K562 (cell line): ENCODE measurements around the gene ARID3C. TPM values are rescaled to one million over a fixed set of nuclear protein-coding genes. Genes with fewer than 3 reads are reported as not detected.

ENCODE experiments used
- ATAC-seq: fragments of 200-7000 bp; cut with Tn5 transposase; 3 replicates; pipeline ENCODE4 v1.9.1; 2020; ENCODE audit warnings: moderate library complexity
- BruUV-seq: library from RNA; stranded (reverse); fragments of 400-500 nt; replicated peaks from 2 replicates; lab custom pipeline; 2021; lab: Mats Ljungman, UMichigan
- CTCF ChIA-PET: fragments of 300-600 bp; formaldehyde crosslinking; extraction: SDS; loops from one replicate; lab custom pipeline; 2021; ENCODE audit warnings: low intra/inter-chr PET ratio; lab: Yijun Ruan, JAX
- POLR2A ChIA-PET: fragments of 300-600, 350-650 bp; sonication (Branson Sonifier 250); formaldehyde crosslinking; extraction: SDS; loops from one replicate; lab custom pipeline; 2021; ENCODE audit warnings: antibody characterized with exemption, inconsistent platforms; lab: Yijun Ruan, JAX
- DNase-seq, 4 experiments: peaks; one replicate each; pipeline versions ENCODE4 v3.0.0 to v3.0.0-alpha.2; 2011 to 2018; ENCODE audit warnings: low spot score in 3 of 4, mixed read lengths in 3 of 4; ENCODE audit errors: extremely low read depth in 1 of 4
- FAIRE-seq: peaks from 2 replicates; lab custom pipeline; 2011; peaks lifted over from hg19 to GRCh38; lab: Jason Lieb, UNC
- H2AFZ ChIP-seq: 2 replicates; pipeline ENCODE4 v1.6.0; 2011; ENCODE audit warnings: low read depth, low read length, control low read depth, inconsistent platforms
- H3K27ac ChIP-seq: fragments of 200-600 bp; 3 replicates; pipeline ENCODE4 v1.8.0; 2011; ENCODE audit warnings: low read depth, mild to moderate bottlenecking, control low read depth, inconsistent platforms, low read length, moderate library complexity, mixed read lengths; ENCODE audit errors: extremely low read depth
- H3K27me3 ChIP-seq, 2 experiments: fragments of 300-600 bp in 1 of 2; 2 replicates in 1 of 2; 3 replicates in 1 of 2; pipeline versions ENCODE4 v1.6.0 to v1.8.0; 2011; ENCODE audit warnings: inconsistent platforms in 2 of 2, low read length in 2 of 2, mild to moderate bottlenecking in 1 of 2, mixed read lengths in 1 of 2, moderate library complexity in 1 of 2; ENCODE audit not compliant: control insufficient read depth in 2 of 2, insufficient read depth in 2 of 2
- H3K36me3 ChIP-seq: fragments of 300-600 bp; 3 replicates; pipeline ENCODE4 v1.8.0; 2011; ENCODE audit warnings: mild to moderate bottlenecking, low read length, inconsistent platforms; ENCODE audit not compliant: control insufficient read depth, insufficient read depth
- H3K4me1 ChIP-seq, 2 experiments: fragments of 200-600 bp in 1 of 2; replicated peaks in 1 of 2; 2 replicates in 1 of 2; 3 replicates in 1 of 2; pipeline versions ENCODE4 v1.5.1 to v1.8.0; 2011; ENCODE audit warnings: inconsistent platforms in 2 of 2, low read length in 2 of 2, mild to moderate bottlenecking in 1 of 2, mixed read lengths in 1 of 2, moderate library complexity in 1 of 2; ENCODE audit not compliant: control insufficient read depth in 2 of 2, insufficient read depth in 2 of 2
- H3K4me2 ChIP-seq: 2 replicates; pipeline ENCODE4 v1.6.1; 2011; ENCODE audit warnings: low read length, control low read depth, inconsistent platforms, mixed read lengths; ENCODE audit not compliant: insufficient read depth
- H3K4me3 ChIP-seq: fragments of 200-600 bp; sonication (generic), shearing (Covaris generic); 2 replicates; pipeline ENCODE4 v1.5.1; 2016; ENCODE audit warnings: control low read depth, inconsistent platforms
- H3K79me2 ChIP-seq: fragments of 200-600 bp; 3 replicates; pipeline ENCODE4 v1.8.0; 2011; ENCODE audit warnings: low read length, inconsistent platforms; ENCODE audit not compliant: control insufficient read depth, insufficient read depth
- H3K9ac ChIP-seq, 2 experiments: 2 replicates each; pipeline versions ENCODE4 v1.6.0 to v1.6.1; 2011; ENCODE audit warnings: low read depth in 2 of 2, low read length in 2 of 2, control low read depth in 1 of 2, inconsistent platforms in 1 of 2, mild to moderate bottlenecking in 1 of 2, mixed read lengths in 1 of 2; ENCODE audit not compliant: insufficient read depth in 1 of 2
- H3K9me1 ChIP-seq: one replicate; pipeline ENCODE4 v1.6.0; 2011; ENCODE audit warnings: inconsistent platforms, mild to moderate bottlenecking, low read length, moderate library complexity; ENCODE audit not compliant: control insufficient read depth, insufficient read depth
- H3K9me3 ChIP-seq: replicated peaks from 2 replicates; pipeline ENCODE4 v1.5.1; 2011; ENCODE audit warnings: low read depth, low read length, inconsistent platforms; ENCODE audit not compliant: control insufficient read depth, insufficient read depth
- H4K20me1 ChIP-seq: replicated peaks from 2 replicates; pipeline ENCODE4 v1.6.1; 2011; ENCODE audit warnings: low read length, inconsistent platforms, mixed read lengths; ENCODE audit not compliant: control insufficient read depth, insufficient read depth
- BACH1 ChIP-seq: fragments of 200-800 bp; sonication (Bioruptor generic); IDR thresholded peaks from 2 replicates; pipeline ENCODE4 v1.6.1; 2016; ENCODE audit warnings: missing genetic modification characterization, missing compliant biosample characterization
- JUN ChIP-seq, 2 experiments: sonication (generic) in 1 of 2; formaldehyde crosslinking in 1 of 2; IDR thresholded peaks; 2 replicates each; pipeline versions ENCODE4 v1.6.1 to v1.8.0; 2012 to 2022; ENCODE audit warnings: borderline replicate concordance in 2 of 2, mild to moderate bottlenecking in 2 of 2, improper control_type of control experiment in 1 of 2, low read depth in 1 of 2, low read length in 1 of 2, missing genetic modification reagents in 1 of 2
- MNT ChIP-seq, 2 experiments: fragments of 450-650 bp; conservative IDR thresholded peaks; 2 replicates each; pipeline ENCODE4 v1.6.1; 2017; ENCODE audit warnings: mild to moderate bottlenecking in 2 of 2, moderate library complexity in 2 of 2
- STAT5B ChIP-seq: fragments of 250-450 bp; sonication (Bioruptor Pico); IDR thresholded peaks from 2 replicates; pipeline ENCODE4 v1.8.0; 2021; ENCODE audit warnings: mild to moderate bottlenecking, inconsistent platforms
- ZBTB9 ChIP-seq: fragments of 450-650 bp; formaldehyde crosslinking; IDR thresholded peaks from 2 replicates; pipeline ENCODE4 v1.4.0; 2020; ENCODE audit warnings: mild to moderate bottlenecking, moderate library complexity
- ZSCAN29 ChIP-seq: fragments of 450-650 bp; IDR thresholded peaks from 2 replicates; pipeline ENCODE4 v1.6.1; 2017
- WGBS: fragments of 100-300 bp; shearing (Covaris generic); methylation state at CpG from one replicate; pipeline ENCODE4 v1.1.6; 2016; ENCODE audit warnings: low coverage, mixed read lengths; ENCODE audit not compliant: insufficient coverage; ENCODE audit errors: missing lambda C conversion rate; 5-methylcytosine and 5-hydroxymethylcytosine counted together
- in situ Hi-C: fragments of 300-500 bp; cut with MboI; formaldehyde crosslinking; loops from 4 replicates; pipeline ENCODE4 v1.15.0; 2018; ENCODE audit warnings: inconsistent platforms, mixed read lengths
- intact Hi-C: fragments of 100-400 bp; cut with micrococcal nuclease; formaldehyde crosslinking; loops from 2 replicates; pipeline ENCODE4 v1.14.2; 2022
- polyA plus RNA-seq, 8 experiments: library from polyadenylated mRNA; depleted of rRNA in 4 of 8; stranded (reverse) in 5 of 8; unstranded in 3 of 8; fragments of >200 nt; fragmentation: Nextera tagmentation in 2 of 8; fragmentation: Illumina TruSeq in 1 of 8; extraction: Ambion mirVana in 2 of 8; extraction: Trizol in 1 of 8; gene quantifications; 2 replicates each; pipeline versions ENCODE4 v1.2.1 to v1.2.3, GENCODE V29; 2011 to 2014; ENCODE audit warnings: inconsistent platforms in 1 of 8, missing spikeins in 1 of 8
- total RNA-seq, 7 experiments: library from RNA; depleted of rRNA in 6 of 7; stranded (reverse); fragments of >200 nt in 6 of 7; fragmentation: Illumina TruSeq in 2 of 7; extraction: Trizol in 2 of 7; gene quantifications; 2 replicates each; pipeline versions ENCODE4 v1.2.1 to v1.2.3, GENCODE V29; 2011 to 2021; ENCODE audit warnings: low replicate concordance in 1 of 7

The ARID3C gene
- total and polyA plus RNA-seq, 9 of the 15 experiments (the other 6 are each of a cell fraction or from before 2014, with no cell fraction given) = not detected

- in situ Hi-C loops = no loop called here
Observed at GRCh38 chr9:34634551-34635248, 5.8 kb upstream of the ARID3C start.

More at GRCh38 chr9:34634551-34635248, 5.8 kb upstream of the ARID3C start:
- Histone ChIP-seq H2AFZ (no peak overlapping the region), H3K9ac (peak overlapping the region in 1 of 2 experiments; percentile 77; a peak in 1 of 4 replicates), H3K4me2 (no peak overlapping the region), H3K27me3 (peaks cover 0 to 12% of the 10 kb centered on the region in 2 experiments; a peak in 4 of 5 replicates), H4K20me1 (0 out of 2 replicates have a peak, but pooled peaks cover 4% of the 10 kb centered on the region), H3K4me3 (no peak overlapping the region), H3K9me3 (no peaks in the 10 kb centered on the region), H3K79me2 (peaks cover 18% of the 10 kb centered on the region), H3K4me1 (peaks cover 5 to 23% of the 10 kb centered on the region in 2 experiments; a peak in 4 of 5 replicates), H3K27ac (no peak overlapping the region)
- FAIRE-seq (no peak), DNase-seq (no peak), ATAC-seq (no peak)
- BruUV-seq = TSS peak; percentile 61
- intact Hi-C loops = no loop called here
- ChIA-PET CTCF (interaction anchor here (1.2 to 1.5 kb wide), 3 partner anchors 22 to 303 kb away, joined by 3 to 11 read pairs (median 7); no protein-coding TSS in a partner anchor), POLR2A (interaction anchor here (0.6 to 1.2 kb wide), 6 partner anchors 12 to 300 kb away, joined by 3 to 5 read pairs (median 3); partner anchors contain the start of genes GALT and IL11RA)
- 70% methylated on average over 2 of the region's 3 CpGs for WGBS
- no peak for TF ChIP-seq ZBTB9 (CRISPR knock-in tag)
- no peak for TF ChIP-seq BACH1 (tag)
- TF ChIP-seq ZSCAN29 = no peak
- TF ChIP-seq JUN (IDR thresholded peaks at IDR 0.05; ENCODE audit: borderline replicate concordance, low read depth, low read length) = no peak
- no peak for TF ChIP-seq JUN (CRISPR knock-in tag; IDR thresholded peaks at IDR 0.05; ENCODE audit: borderline replicate concordance)
- no peak for TF ChIP-seq STAT5B (CRISPR knock-in tag)
- TF ChIP-seq MNT (conservative IDR thresholded peaks at IDR 0.05) = no peak
- TF ChIP-seq, all 486 proteins: peak for 0
- H3K9me1 ChIP-seq = no peaks in the 10 kb centered on the region
- H3K36me3 ChIP-seq = peaks cover 14% of the 10 kb centered on the region; the same call in 1 of the 3 replicates
